GM12801 (cell line): ENCODE measurements around the gene DMKN.

Experiments used
- CTCF ChIP-seq: IDR thresholded peaks from one replicate; pipeline ENCODE4 v1.5.1; 2011; ENCODE audit warnings: control low read depth; ENCODE audit not compliant: insufficient read length; ENCODE audit errors: extremely low read depth

DMKN gene

GRCh38 chr19:35519291-35519690 lies 5.8 kb upstream of the DMKN start:
- no peak for TF ChIP-seq CTCF

GRCh38 chr19:35518313-35518712 lies 4.9 kb upstream of the DMKN start:
- no peak for TF ChIP-seq CTCF

- TF ChIP-seq CTCF: no peak
Measured at GRCh38 chr19:35517342-35517741, 3.9 kb upstream of the DMKN start.

- TF ChIP-seq CTCF: no peak
Measured at GRCh38 chr19:35516310-35516709, 2.9 kb upstream of the DMKN start.

- TF ChIP-seq CTCF: no peak
Measured at GRCh38 chr19:35514282-35514809, 897 bp upstream of the DMKN start.

- TF ChIP-seq CTCF: no peak
Measured at GRCh38 chr19:35512831-35513627, 420 bp downstream of the DMKN start.

GRCh38 chr19:35511337-35511736 lies 2.1 kb downstream of the DMKN start:
- TF ChIP-seq CTCF: no peak
